IPS-NIHi11 (cell line): ENCODE data around the gene ATF6B.
"Not testable (repeated sequence)": the region's sequence is repeated elsewhere in the genome, so short reads cannot be mapped to it uniquely, and the experiment has no call there.

Experiments used
- DNase-seq: peaks from one replicate; pipeline ENCODE4 v3.0.0; 2012; ENCODE audit warnings: mixed read lengths, low spot score

The ATF6B gene

DNA sequence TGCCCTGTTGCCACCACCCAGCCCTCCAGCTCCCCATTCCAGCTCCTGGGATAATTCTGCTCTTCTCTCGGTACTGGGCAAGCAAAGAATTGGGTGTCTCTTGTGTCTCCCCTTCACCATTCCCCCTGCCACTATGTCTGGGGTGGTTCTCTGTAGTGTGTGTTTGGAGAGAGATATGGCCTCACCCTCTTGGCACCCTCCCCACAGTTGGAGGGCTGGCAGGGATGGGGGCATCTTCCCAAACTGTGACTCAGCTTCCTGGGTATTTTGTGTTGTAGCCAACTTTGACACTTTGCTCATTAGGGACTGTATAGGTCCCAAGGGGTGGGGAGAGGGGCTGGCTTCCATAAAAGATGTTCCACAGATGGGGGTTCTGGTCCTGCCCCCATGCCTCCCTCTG lies 20.6 kb downstream of the ATF6B start:
- DNase-seq: no peak

DNA sequence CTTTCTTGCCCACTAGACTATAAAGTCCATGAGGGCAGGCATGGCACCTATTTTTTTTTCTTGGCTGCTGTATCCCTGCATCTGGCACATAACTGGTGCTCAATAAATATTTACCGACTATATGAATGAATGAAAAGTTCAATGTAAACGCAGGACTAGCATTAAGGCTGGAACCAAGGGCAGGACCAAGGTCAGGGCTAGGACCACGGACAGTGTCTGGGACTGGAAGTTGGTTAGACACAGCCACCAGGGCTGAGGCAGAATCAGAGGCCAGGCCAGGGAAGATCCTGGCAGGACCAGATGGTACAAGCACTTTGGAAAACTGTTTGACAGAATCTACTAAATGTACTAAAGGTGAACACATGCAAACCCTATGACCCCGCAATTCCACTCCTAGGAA lies 22.6 kb downstream of the ATF6B start:
- DNase-seq: no peak

- DNase-seq: no peak
Observed at GRCh38 chr6:32102255-32102654, 25.8 kb downstream of the ATF6B start.

DNA sequence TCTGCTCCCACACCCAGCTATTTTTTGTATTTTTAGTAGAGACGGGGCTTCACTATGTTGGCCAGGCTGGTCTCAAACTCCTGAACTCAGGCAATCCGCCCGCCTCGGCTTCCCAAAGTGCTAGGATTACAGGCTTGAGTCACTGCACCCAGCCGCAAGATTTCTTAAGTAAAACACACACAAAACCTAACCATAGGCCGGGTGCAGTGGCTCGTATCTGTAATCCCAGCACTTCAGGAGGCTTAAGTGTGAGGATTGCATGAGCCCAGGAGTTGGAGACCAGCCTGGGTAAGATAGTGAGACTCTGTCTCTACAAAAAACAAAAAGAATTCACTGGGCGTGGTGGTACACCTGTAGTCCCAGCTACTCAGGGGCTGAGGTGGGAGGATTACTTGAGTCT lies 27.8 kb downstream of the ATF6B start:
- DNase-seq: not testable (repeated sequence)

GRCh38 chr6:32097364-32097763 lies 30.7 kb downstream of the ATF6B start:
- DNase-seq: no peak

DNA sequence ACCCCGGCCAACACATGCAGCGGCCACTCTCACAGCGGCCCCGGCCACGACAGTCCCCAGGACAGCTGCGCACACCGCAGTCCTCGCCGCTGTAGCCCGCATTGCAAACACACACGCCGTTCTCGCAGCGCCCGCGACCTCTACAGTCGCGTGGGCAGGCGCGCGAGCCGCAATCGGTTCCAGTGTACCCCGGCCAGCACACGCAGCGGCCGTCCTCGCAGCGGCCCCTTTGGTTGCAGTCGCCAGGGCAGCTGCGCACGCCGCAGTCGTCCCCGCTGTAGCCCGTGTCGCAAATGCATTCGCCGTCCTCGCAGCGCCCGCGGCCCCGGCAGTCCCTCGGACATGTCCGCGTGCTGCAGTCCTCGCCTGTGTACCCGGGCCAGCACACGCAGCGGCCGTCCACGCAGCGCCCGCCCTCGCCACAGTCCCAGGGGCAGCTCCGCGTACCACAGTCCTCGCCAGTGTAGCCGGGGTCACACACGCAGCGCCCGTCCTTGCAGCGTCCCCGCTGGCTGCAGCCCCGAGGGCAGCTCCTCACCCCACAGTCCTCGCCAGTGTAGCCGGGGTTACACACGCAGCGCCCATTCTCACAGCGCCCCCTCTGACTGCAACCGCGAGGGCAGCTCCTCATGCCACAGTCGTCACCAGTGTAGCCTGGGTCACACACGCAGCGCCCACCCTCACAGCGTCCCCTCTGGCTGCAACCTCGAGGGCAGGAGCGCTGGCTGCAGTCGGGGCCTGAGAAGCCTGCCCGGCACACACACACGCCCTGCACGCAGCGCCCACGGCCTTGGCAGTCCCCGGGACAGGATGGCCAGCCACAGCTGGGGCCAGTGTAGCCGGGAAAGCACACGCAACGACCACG lies 31.4 kb downstream of the ATF6B start:
- DNase-seq: peak; percentile 70

GRCh38 chr6:32096087-32096393 lies 32.0 kb downstream of the ATF6B start:
- no peak for DNase-seq

- peak; percentile 51 for DNase-seq
Observed at GRCh38 chr6:32095338-32096086, 32.5 kb downstream of the ATF6B start.

DNA sequence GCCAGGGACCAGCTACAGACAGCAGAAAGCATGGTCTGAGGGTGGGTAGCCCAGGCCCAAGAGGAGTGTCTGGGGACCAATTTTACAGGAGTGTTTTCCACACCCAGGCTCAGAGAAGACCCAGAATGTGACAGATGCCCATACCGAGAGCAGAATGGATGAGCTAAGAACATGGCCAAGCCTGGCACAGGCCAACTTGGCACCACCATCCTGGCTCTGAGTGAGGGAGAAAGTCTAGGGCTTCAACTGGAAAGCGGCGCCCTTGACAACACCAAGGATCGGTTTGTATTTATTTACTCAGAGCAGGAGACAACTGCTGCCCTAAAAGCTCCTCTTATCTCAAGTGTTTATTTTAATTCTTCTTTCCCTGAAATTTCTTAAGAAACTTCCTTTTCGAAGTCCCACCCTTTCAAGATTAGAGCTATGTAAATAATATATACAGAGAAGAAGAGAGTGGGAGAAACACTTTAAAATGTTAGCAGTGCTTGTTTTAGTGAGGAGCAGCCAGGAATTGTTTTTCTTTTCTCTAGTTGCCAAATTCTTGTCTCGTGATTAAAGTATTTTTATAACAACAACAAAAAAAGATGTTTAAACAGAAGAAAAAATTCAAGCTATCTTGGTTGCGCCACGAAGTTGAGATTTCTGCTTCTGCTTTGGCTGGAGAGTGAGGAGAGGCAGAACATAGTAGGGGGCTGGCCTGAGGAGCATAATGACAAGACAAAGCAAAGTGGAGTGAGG lies 35.1 kb downstream of the ATF6B start:
- DNase-seq: no peak

GRCh38 chr6:32089082-32089828 lies 38.8 kb downstream of the ATF6B start:
- DNase-seq: no peak

DNA sequence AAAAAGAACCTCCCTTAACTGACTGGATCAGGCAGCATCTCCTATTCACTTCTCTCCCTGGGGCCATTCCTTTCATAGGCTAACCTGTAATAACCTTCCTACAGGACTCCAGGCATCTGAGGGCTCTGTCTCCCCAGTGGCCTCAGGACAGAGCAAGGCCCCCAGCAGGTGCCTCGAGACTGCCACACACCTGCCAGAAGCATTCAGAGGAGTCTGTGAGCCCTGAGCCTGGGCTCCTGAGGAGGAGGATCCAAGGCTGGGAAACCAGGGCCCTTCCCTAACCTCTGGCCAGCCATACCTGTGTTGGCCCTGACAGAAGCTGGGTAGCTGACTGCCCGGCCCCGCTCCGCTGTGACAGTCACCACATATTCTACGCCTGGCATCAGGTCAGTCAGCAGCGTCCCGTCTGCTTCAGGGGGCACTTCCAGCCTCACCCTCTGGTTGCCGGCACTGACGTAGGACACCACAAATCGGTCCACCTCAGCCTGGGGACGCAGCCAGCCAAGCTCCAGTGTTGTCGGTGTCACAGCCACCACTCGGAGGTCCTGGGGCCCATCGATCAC lies 39.5 kb downstream of the ATF6B start:
- no peak for DNase-seq

- peak; percentile 91 for DNase-seq
Observed at GRCh38 chr6:32087574-32088486, 40.2 kb downstream of the ATF6B start.

- DNase-seq: peak; percentile 75
Observed at GRCh38 chr6:32086661-32087573, 41.1 kb downstream of the ATF6B start.

GRCh38 chr6:32085759-32086459 lies 42.1 kb downstream of the ATF6B start:
- DNase-seq: no peak

GRCh38 chr6:32084780-32085179 lies 43.3 kb downstream of the ATF6B start:
- DNase-seq: no peak

DNA sequence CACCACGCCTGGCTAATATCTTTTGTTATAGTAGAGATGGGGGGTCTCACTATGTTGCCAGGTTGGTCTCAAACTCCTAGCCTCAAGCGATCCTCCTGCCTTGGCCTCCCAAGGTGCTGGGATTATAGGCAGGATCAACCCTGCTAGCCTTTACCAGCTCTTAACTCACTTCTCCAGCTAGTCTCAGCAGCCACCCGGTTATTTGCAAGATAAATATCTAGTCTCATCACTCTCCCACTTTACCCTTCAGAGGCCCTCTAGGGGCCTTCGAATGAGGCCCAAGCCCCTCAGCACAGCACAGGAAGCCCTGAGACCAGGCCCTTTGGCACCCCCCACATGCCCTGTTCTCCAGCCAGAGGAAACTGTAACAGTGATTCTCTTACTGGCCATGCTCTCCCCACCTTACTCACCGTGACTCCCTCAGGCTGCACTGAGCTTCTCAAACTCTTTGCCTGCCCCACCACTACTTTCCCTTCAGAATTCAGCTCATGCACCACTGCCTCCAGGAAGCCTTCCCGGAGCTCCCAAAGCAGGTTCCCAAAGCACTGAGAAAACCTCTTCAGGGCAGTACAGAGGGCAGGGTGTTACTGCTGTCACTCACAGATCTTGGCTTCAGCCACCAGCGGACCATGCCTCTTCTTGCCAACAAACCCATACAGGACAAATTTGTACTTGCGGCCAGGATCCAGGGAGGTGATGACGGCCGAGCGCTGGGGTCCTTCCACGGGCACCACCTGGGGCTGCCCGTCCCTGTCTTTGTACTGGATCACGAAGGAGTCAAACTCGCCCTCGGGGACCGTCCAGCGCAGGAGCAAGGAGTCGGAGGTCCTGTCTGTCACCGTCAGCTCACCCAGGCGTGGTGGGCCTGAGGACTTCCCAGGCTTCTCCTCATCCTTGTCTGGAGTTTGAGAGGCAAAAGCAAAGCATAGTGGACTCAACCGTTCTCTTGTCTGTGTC lies 44.0 kb downstream of the ATF6B start:
- DNase-seq: no peak

DNA sequence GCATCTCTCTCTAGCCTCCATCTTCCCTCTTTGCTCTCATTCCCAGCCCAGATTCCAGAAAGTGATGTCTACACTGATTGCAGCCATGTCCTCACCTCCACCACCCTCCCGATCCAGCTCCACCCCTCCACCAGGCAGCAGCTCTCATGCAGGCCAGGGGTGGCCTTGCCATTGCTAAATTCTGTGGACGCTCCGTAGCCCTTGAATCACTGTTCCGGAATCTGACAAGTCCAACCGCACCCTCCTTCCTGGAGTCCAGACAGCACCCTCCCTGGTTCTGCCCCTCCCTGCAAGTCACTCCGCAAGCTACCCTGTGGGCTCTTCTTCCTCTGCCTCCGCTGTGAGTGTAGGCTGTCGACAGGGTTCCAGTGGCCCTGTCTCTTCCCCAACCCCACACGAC lies 45.1 kb downstream of the ATF6B start:
- DNase-seq: no peak

DNA sequence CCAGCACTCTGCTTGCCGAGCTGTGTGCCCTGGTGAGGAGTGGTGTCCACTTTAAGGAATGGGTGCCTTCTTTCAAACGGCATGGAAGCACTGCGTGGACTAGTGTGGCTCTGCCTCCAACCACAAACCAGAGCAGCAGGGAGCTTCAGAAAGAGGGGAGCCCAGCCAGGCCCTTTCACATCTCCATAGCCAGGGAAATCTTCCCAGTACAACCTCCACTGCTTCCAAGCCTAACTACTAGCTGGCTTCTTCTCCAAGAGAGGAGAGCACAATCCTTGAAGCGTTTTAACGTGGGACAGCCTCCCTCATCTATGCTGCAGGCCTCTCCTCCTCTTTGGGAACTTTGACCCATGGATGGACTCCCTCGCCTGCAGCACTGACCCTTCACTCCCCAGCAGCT lies 45.6 kb downstream of the ATF6B start:
- no peak for DNase-seq
